ENCODE data around the gene SRMS. TPM values are rescaled to one million over a fixed set of nuclear protein-coding genes. Genes with fewer than 3 reads are reported as not detected.

The SRMS gene
- polyA plus RNA-seq, 1 donor (not counting 4 experiments of a cell fraction or from before 2014, with no cell fraction given), result 0.10 TPM

DNA sequence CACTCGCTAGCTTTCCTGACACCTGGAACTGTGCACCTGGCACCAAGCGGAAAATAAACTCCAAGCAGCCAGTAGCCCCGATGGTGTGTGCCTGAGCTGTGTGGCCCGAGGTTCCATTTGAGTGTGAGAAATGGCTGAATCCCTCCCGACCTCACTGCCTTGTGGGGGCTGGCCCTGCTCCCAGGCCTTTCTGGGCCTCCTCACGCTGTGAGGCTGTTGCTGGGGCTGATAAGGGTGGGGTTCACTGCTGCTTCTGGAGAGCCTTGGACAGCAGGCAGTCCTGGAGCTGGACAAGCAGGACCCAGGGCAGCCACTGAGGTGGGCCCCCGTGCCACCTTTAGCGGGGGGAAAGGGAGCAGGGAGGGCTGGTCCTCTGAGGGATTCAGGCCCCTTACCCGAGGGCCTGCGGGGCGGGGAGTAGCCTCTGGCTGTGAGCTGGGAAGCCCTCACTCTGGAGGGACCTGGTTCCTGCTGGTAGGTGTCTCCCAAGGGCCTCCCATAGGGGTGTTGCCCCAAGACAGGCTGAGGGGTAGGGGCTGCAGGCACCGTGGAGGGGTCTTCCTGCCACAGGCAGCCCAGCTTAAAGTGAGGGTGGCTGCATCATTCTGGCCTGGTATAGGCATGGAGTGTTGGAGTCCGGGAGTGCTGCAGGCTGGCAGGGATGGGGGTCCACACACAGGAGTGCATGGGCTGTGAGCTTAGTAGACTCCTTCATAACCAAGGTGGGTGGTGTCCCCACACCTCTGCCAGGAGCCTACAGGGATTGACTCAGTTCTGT, 25.3 kb downstream of the SRMS start:
- H3K79me2 ChIP-seq (ENCODE audit: control insufficient read depth, insufficient read depth, low read length), result peaks cover 20% of the 10 kb centered on the region
- DNase-seq (ENCODE audit: low read depth, low spot score) (no peak), FAIRE-seq (no peak)
- H3K4me1 ChIP-seq (ENCODE audit: control insufficient read depth, extremely low read depth, insufficient read depth, low read length), result peaks cover 10% of the 10 kb centered on the region
- H3K27ac ChIP-seq (ENCODE audit: control insufficient read depth, insufficient read depth, low read length), result no peak overlapping the region
- dilution Hi-C loops (cut with MboI; ENCODE audit: extremely low pct_ligation_motif_present, low sequenced_read_pairs), result no loop called here
- no peaks in the 10 kb centered on the region for H3K9me1 ChIP-seq (ENCODE audit: control insufficient read depth, extremely low read depth, insufficient read depth, low read length)
- H3K36me3 ChIP-seq (ENCODE audit: control insufficient read depth in 2 of 2, extremely low read depth in 1 of 2, insufficient read depth in 2 of 2, low read length in 2 of 2), result peaks cover 11 to 19% of the 10 kb centered on the region in 2 experiments
- no peak overlapping the region for H2AFZ ChIP-seq (ENCODE audit: control insufficient read depth, low read length)
- TF ChIP-seq CTCF (optimal IDR thresholded peaks at IDR 0.05 in 1 of 3, IDR thresholded peaks at IDR 0.05 in 1 of 3, conservative IDR thresholded peaks at IDR 0.05 in 1 of 3; ENCODE audit: extremely low read depth in 1 of 3, insufficient read depth in 2 of 3, low read length in 3 of 3) (no peak), EZH2 (IDR thresholded peaks at IDR 0.05; ENCODE audit: low read length) (no peak)
- H3K9me3 ChIP-seq (ENCODE audit: control insufficient read depth, low read depth, low read length), result peaks cover 6% of the 10 kb centered on the region
- H4K20me1 ChIP-seq (ENCODE audit: control insufficient read depth, extremely low read depth, insufficient read depth, low read length), result peaks cover 16% of the 10 kb centered on the region
- peak overlapping the region; percentile 4 for H3K9ac ChIP-seq (ENCODE audit: control insufficient read depth, extremely low read depth, insufficient read depth, low read length)
- peak overlapping the region; percentile 53 for H3K4me2 ChIP-seq (ENCODE audit: control insufficient read depth, extremely low read depth, insufficient read depth, low read depth, low read length)
- H3K27me3 ChIP-seq (ENCODE audit: control insufficient read depth, extremely low read depth, insufficient read depth, low read length), result no peaks in the 10 kb centered on the region
- peak overlapping the region; percentile 26 to 96 (median 72) for H3K4me3 ChIP-seq (ENCODE audit: control insufficient read depth in 2 of 3, extremely low read depth in 1 of 3, insufficient read depth in 2 of 3, low read depth in 1 of 3, low read length in 3 of 3)

DNA sequence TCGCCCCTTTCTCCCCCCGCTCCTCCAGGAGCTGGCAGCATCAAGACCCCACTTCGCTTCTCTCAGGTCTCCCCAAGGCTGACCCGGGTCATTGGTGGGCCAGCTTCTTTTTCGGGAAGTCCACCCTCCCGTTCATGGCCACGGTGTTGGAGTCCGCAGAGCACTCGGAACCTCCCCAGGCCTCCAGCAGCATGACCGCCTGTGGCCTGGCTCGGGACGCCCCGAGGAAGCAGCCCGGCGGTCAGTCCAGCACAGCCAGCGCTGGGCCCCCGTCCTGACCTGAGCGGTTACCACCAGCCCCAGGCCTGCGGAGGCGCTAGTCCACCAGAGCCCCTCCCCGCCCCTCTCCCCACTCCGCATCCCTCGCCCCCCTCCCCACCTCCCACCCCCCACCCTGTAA, 25.9 kb downstream of the SRMS start:
- FAIRE-seq (no peak), DNase-seq (ENCODE audit: low read depth, low spot score) (no peak)
- H3K9ac ChIP-seq (ENCODE audit: control insufficient read depth, extremely low read depth, insufficient read depth, low read length), result peak overlapping the region; percentile 86
- H3K9me3 ChIP-seq (ENCODE audit: control insufficient read depth, low read depth, low read length), result peaks cover 6% of the 10 kb centered on the region
- peaks cover 20% of the 10 kb centered on the region for H3K79me2 ChIP-seq (ENCODE audit: control insufficient read depth, insufficient read depth, low read length)
- peaks cover 16% of the 10 kb centered on the region for H4K20me1 ChIP-seq (ENCODE audit: control insufficient read depth, extremely low read depth, insufficient read depth, low read length)
- H3K27me3 ChIP-seq (ENCODE audit: control insufficient read depth, extremely low read depth, insufficient read depth, low read length), result no peaks in the 10 kb centered on the region
- peak overlapping the region; percentile 76 for H3K4me2 ChIP-seq (ENCODE audit: control insufficient read depth, extremely low read depth, insufficient read depth, low read depth, low read length)
- dilution Hi-C loops (cut with MboI; ENCODE audit: extremely low pct_ligation_motif_present, low sequenced_read_pairs), result no loop called here
- TF ChIP-seq CTCF (optimal IDR thresholded peaks at IDR 0.05 in 1 of 3, IDR thresholded peaks at IDR 0.05 in 1 of 3, conservative IDR thresholded peaks at IDR 0.05 in 1 of 3; ENCODE audit: extremely low read depth in 1 of 3, insufficient read depth in 2 of 3, low read length in 3 of 3) (no peak), EZH2 (IDR thresholded peaks at IDR 0.05; ENCODE audit: low read length) (no peak)
- peaks cover 10% of the 10 kb centered on the region for H3K4me1 ChIP-seq (ENCODE audit: control insufficient read depth, extremely low read depth, insufficient read depth, low read length)
- no peak overlapping the region for H2AFZ ChIP-seq (ENCODE audit: control insufficient read depth, low read length)
- peak overlapping the region; percentile 52 for H3K27ac ChIP-seq (ENCODE audit: control insufficient read depth, insufficient read depth, low read length)
- H3K4me3 ChIP-seq (ENCODE audit: control insufficient read depth in 2 of 3, extremely low read depth in 1 of 3, insufficient read depth in 2 of 3, low read depth in 1 of 3, low read length in 3 of 3), result peak overlapping the region; percentile 72 to 96 (median 79)
- H3K36me3 ChIP-seq (ENCODE audit: control insufficient read depth in 2 of 2, extremely low read depth in 1 of 2, insufficient read depth in 2 of 2, low read length in 2 of 2), result peaks cover 11 to 19% of the 10 kb centered on the region in 2 experiments
- H3K9me1 ChIP-seq (ENCODE audit: control insufficient read depth, extremely low read depth, insufficient read depth, low read length), result no peaks in the 10 kb centered on the region
